HG03060 (cell line): ENCODE measurements around the gene HSF5.

Experiments used
- ATAC-seq: cut with Tn5 transposase; IDR thresholded peaks from one replicate; pipeline ENCODE4 v1.9.1; 2021; ENCODE audit warnings: low read depth, moderate number of reproducible peaks; ENCODE audit not compliant: unreplicated experiment

HSF5 gene

DNA sequence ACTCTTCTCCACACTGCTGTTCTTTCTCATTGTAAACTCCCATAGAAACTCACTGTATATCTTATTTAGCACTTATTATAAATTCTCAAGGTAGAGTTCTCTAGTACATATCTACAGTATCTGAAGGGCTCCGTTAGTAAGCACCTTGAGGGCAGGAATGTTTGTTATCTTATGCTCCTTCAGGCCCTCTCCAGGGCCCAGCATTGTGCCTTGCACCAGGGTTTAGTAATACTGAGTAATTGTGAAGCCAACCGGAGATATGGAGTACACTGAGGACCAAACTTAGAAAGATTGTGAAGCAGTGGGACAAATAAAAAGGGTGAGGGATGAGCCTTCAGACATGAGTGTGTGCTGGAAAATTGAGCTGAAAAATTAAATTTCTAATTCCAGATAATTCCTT is 97.3 kb downstream of the HSF5 start:
- ATAC-seq = no peak

- ATAC-seq = no peak
Measured at GRCh38 chr17:58388302-58389190, 99.7 kb downstream of the HSF5 start.

DNA sequence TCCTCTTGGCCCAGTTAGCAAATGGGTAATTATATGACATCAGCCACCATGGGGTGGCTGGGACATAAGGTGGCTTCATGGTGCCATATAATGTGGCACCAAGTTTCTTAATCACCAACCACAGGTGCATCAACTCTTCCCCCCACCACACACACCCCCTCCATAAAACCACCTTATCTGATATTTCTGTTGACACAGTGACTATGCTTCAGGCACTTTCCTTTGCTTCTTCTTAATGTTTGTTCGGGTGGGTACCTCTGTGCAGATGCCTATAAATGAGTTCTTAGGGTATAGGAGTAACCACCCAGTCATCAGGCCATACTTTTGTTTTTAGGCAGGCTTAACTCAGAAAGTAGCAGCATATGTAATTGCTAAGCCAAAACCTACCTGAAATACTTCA is 100.4 kb downstream of the HSF5 start:
- ATAC-seq = no peak

- no peak for ATAC-seq
Measured at GRCh38 chr17:58386708-58387107, 101.5 kb downstream of the HSF5 start.

DNA sequence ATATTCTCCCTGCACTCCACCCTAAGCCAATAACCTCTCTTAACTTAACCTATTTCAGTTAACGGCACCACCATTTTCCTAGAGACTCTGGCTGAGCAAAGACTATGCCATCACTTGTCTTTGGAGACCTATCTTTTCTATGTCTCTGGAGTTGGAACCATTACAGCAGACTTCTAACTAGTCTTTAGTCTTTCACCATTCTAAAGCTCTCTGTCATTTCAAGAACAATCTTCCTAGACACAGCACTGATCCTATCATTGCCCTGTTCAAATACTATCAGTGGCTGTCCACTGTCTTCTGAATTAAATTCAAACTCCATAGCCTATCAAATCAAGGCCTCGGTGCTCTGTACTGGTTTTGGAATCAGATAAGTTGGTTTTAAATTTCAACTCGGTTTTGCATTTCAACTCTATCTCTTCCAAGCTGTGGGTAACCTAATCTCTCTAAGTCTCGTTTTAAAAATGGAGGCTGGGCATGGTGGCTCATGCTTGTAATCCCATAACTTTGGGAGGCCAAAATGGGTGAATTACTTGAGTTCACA is 102.8 kb downstream of the HSF5 start:
- no peak for ATAC-seq

DNA sequence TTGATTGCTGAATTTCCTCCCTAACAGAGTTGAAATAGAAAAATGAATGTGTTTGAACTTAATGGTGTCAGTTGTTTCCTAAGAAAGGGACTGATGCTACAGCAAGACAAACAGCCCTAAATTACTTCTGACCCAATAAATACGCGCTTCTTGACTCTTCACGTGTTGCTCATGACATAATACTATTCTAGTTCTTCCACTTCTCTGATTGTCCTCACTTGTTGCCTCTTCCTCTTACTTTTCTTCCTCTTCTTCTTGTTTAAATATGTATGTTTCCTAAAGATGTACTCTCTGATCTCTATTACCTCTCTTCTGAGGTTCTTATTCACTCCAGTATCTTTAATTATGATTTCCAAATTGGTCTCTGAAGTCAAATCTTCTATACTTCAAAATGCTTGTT is 103.3 kb downstream of the HSF5 start:
- ATAC-seq = no peak

- ATAC-seq = no peak
Measured at GRCh38 chr17:58383892-58384462, 104.2 kb downstream of the HSF5 start.

DNA sequence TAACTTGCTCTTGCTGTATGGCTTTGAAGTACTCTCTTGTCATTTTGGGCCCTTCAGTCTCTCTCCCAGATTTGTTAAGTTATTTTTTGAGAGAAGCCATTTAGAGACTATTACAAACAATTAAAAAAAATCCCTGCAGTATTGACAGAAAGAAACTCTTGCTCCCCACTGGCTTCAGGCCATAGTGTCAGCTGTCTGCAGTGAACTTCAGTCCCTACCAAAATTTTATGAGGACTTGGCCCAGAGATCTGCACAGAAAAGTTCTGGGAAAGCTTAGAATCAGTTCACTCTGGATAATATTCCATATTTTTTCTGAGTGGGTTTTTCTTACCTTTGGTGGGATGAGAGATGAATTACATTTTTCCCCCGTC is 105.4 kb downstream of the HSF5 start:
- no peak for ATAC-seq

DNA sequence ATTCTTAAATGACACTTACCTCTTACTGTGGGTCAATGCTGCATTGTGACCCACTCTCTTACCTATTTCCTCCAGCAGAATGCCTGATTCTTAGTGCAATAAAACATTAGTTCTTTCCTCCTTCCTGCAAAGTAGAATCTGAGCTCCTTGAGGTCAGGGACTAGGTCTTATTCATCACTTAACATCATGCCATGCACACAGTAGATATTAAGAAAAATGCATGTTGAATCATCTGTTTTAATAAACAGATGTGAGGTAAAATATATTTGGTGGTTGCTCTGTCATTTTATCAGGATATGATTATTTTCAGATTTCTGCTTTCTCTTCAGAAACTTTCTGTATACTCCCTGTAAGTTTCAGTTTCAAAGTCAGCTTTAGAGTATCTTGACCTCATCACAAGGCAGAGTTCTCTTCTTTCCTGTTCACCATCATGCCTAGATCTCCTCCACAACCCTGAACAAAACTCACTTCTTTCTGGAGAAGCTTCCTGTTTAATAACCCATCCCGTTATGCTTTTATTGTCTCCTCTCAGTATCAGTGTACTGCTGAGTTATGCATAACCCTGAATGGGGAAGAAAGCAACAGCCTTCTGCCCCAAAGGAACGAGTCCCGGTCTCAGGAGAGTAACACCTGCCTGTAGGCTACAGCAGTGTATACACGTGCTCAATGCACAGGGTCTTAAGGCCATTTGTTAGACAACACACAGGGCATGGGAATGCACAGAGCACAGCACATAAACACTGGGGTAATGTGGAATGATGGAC is 105.9 kb downstream of the HSF5 start:
- no peak for ATAC-seq

DNA sequence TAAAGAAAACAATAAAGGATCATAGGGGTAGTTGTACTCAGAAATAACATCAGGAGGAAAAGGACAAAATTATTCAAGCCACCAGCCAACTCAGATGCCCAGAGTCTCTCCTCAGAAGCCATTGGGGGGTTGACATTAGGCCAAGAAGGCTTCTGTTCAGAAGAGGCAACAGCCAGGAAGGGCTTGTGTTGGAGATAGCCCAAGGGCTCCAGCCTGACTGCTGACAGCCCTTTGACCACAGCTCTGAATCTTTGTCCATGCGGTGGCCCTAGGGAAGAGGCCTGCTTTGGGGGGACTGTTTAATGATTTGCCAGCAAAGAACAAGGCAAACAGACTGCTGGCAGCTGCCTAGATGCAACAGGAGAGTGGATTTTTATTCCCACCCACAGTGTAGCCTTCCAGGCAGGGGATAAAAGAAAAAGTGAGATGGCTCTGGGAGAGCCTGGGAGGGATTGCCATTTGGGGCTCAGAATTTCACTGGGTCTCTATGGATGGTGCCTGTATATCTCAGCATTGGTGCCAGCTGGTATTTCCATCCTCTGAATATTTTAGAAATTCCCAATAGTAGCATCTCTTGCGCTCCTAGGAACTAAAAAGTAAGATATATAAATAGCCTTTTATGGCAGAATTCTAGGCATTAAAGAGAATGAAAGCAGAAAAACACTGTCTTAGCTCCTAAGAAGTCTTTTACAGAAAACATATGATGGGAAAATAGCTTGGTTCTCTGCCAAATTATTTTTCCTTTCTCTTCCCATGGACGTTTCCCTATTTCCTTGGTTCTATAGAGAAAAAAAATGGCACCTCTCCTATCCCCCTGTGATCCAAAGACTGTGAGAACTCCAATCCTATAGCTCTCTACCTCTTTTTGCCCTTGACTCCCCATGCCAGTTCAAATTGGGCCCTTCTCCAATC is 106.8 kb downstream of the HSF5 start:
- ATAC-seq = no peak

- ATAC-seq = no peak
Measured at GRCh38 chr17:58380207-58381123, 107.7 kb downstream of the HSF5 start.

DNA sequence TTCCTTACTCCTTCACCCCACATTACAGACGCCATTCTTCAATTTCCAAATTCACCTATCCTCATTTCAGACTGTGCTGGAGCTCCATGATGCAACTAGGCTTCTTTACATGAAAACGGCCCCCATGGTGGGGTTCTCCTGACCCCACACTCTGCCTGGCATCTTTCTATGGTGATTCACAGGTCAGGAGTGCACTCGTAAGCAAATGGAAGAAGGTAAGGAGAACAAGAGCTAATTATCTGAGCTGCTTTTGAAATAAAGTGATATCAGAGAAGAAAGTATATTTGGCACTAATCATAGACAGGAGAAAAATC is 108.7 kb downstream of the HSF5 start:
- ATAC-seq = no peak

- ATAC-seq = no peak
Measured at GRCh38 chr17:58378733-58379510, 109.3 kb downstream of the HSF5 start.

DNA sequence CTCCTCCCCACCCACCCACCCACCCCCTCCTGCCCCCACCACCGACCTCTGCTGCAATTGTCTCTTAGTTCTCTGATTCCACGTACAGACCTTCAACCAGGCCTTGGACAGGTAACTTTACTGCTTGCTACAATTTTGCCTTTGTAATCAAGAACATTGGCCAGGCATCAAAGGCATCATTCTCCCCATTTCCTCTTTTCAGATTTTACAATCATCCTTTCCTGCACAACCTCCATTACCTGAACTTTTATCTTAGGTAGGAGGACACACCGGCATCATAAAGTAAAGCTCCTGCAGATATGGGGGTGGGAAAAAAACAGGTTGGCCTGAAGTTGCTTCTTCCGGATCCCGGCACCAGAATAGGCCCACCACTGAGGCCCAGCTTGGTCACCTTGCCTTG is 110.5 kb downstream of the HSF5 start:
- no peak for ATAC-seq

- ATAC-seq = no peak
Measured at GRCh38 chr17:58377093-58377601, 111.1 kb downstream of the HSF5 start.

- no peak for ATAC-seq
Measured at GRCh38 chr17:58376472-58377000, 111.7 kb downstream of the HSF5 start.

GRCh38 chr17:58375811-58376210 is 112.4 kb downstream of the HSF5 start:
- ATAC-seq = no peak

GRCh38 chr17:58375256-58375655 is 113.0 kb downstream of the HSF5 start:
- ATAC-seq = no peak
